Lung (tissue), 12 donors: ENCODE measurements around the gene DDX42. TPM values are rescaled to one million over a fixed set of nuclear protein-coding genes. Genes with fewer than 3 reads are reported as not detected.

Source experiments
- ATAC-seq: fragments of 200-7000 bp; cut with Tn5 transposase; one replicate; pipeline ENCODE4 v1.9.1; 2020; ENCODE audit warnings: moderate number of reproducible peaks; ENCODE audit not compliant: insufficient read depth, low FRiP score
- DNase-seq, 3 donors: peaks; one replicate each; pipeline ENCODE4 v3.0.0-alpha.2; 2013 to 2017
- H3K27ac ChIP-seq, 2 donors: one replicate each; pipeline ENCODE4 v1.5.1; 2013; ENCODE audit warnings: mild to moderate bottlenecking in 2 of 2, moderate library complexity in 2 of 2, control low read depth in 1 of 2, inconsistent platforms in 1 of 2, low read depth in 1 of 2, low read length in 1 of 2
- H3K27me3 ChIP-seq, 3 donors: one replicate each; pipeline ENCODE4 v1.5.1; 2013; ENCODE audit warnings: low read length in 2 of 3; ENCODE audit not compliant: control insufficient read depth in 3 of 3, insufficient read depth in 3 of 3
- H3K36me3 ChIP-seq, 4 donors: one replicate each; pipeline ENCODE4 v1.5.1; 2013; ENCODE audit warnings: low read length in 4 of 4, mild to moderate bottlenecking in 1 of 4, moderate library complexity in 1 of 4; ENCODE audit not compliant: control insufficient read depth in 4 of 4, insufficient read depth in 4 of 4
- H3K4me1 ChIP-seq, 5 donors: one replicate each; pipeline ENCODE4 v1.5.1; 2013; ENCODE audit warnings: low read length in 5 of 5, mild to moderate bottlenecking in 2 of 5, moderate library complexity in 1 of 5; ENCODE audit not compliant: control insufficient read depth in 5 of 5, insufficient read depth in 5 of 5
- H3K4me3 ChIP-seq: one replicate; pipeline ENCODE4 v1.5.1; 2013; ENCODE audit warnings: mild to moderate bottlenecking, control low read depth, moderate library complexity
- H3K9ac ChIP-seq, 2 donors: one replicate each; pipeline ENCODE4 v1.5.1; 2013; ENCODE audit warnings: low read length in 2 of 2, control low read depth in 1 of 2; ENCODE audit not compliant: insufficient read depth in 1 of 2
- H3K9me3 ChIP-seq, 4 donors: one replicate each; pipeline ENCODE4 v1.5.1; 2013; ENCODE audit warnings: low read length in 3 of 4, mild to moderate bottlenecking in 1 of 4, moderate library complexity in 1 of 4; ENCODE audit not compliant: control insufficient read depth in 4 of 4, insufficient read depth in 3 of 4
- WGBS, 2 donors: extraction: QIAGEN DNeasy Blood & Tissue Kit; methylation state at CpG; one replicate each; pipeline ENCODE4 v1.1.7; 2013; 5-methylcytosine and 5-hydroxymethylcytosine counted together
- polyA plus RNA-seq, 2 donors: library from polyadenylated mRNA; stranded (reverse); fragments of 200-250 nt; gene quantifications; one replicate each; pipeline ENCODE4 v1.2.1, GENCODE V29; 2013
- total RNA-seq, 2 donors: library from RNA; depleted of rRNA in 1 of 2; stranded (reverse); fragments of >200 nt in 1 of 2; gene quantifications; one replicate each; pipeline ENCODE4 v1.2.1, GENCODE V29; 2014 to 2021
- TF ChIP-seq, protein P1 (sequence below): IDR thresholded peaks from 2 replicates; pipeline ENCODE4 v1.5.1; 2012; ENCODE audit warnings: mild to moderate bottlenecking; ENCODE audit errors: control extremely low read depth, extremely low read depth
- donor health status: control.
- donor health status: control.
- donor health status: Bipolar disorder and iron deficiency.
- donor health status: healthy.
- donor health status: DM: yes; HTN: yes; CAD: no.

The DDX42 gene
- total and polyA plus RNA-seq, 4 donors, result 47.8 to 153 (median 75.9) TPM

DNA sequence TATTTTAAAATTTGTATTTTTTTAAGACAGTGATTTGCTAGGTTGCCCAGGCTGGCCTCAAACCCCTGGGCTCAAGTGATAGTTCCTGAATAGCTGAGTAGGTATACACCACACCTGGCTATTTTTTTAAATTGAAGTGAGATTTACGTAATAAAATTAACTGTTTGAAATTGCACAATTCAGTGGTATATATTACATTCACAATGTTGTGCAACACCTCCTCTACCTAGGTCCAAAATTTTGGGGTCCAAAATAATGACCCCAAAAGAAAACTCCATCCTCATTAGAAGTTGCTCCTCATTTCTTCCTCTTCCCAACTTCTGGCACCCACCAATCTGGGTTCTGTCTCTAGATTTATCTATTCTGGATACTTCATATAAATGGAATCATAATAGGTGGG lies 71.5 kb downstream of the DDX42 start:
- no peak overlapping the region for H3K4me3 ChIP-seq
- no peaks in the 10 kb centered on the region for H3K9me3 ChIP-seq
- H3K27me3 ChIP-seq, result no peaks in the 10 kb centered on the region
- H3K36me3 ChIP-seq, result peaks cover 0 to 4% (median 0%) of the 10 kb centered on the region in 4 donors
- H3K9ac ChIP-seq, result no peak overlapping the region
- no peak overlapping the region for H3K27ac ChIP-seq
- TF ChIP-seq, protein P1, sequence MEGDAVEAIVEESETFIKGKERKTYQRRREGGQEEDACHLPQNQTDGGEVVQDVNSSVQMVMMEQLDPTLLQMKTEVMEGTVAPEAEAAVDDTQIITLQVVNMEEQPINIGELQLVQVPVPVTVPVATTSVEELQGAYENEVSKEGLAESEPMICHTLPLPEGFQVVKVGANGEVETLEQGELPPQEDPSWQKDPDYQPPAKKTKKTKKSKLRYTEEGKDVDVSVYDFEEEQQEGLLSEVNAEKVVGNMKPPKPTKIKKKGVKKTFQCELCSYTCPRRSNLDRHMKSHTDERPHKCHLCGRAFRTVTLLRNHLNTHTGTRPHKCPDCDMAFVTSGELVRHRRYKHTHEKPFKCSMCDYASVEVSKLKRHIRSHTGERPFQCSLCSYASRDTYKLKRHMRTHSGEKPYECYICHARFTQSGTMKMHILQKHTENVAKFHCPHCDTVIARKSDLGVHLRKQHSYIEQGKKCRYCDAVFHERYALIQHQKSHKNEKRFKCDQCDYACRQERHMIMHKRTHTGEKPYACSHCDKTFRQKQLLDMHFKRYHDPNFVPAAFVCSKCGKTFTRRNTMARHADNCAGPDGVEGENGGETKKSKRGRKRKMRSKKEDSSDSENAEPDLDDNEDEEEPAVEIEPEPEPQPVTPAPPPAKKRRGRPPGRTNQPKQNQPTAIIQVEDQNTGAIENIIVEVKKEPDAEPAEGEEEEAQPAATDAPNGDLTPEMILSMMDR, result no peak
- 28 to 64% methylated on average over 1 of the region's 1 CpG for WGBS, 2 donors
- peaks cover 8 to 23% (median 12%) of the 10 kb centered on the region in 5 donors for H3K4me1 ChIP-seq
- DNase-seq (no peak), ATAC-seq (no peak)

- TF ChIP-seq, protein P1, result no peak
- Histone ChIP-seq H3K27me3 (no peaks in the 10 kb centered on the region), H3K27ac (no peak overlapping the region), H3K36me3 (no peaks in the 10 kb centered on the region), H3K4me1 (peaks cover 0 to 14% (median 3%) of the 10 kb centered on the region in 5 donors), H3K9me3 (no peaks in the 10 kb centered on the region), H3K4me3 (no peak overlapping the region), H3K9ac (no peak overlapping the region)
- 74 to 94% methylated on average over 3 of the region's 3 CpGs for WGBS, 2 donors
- no peak for ATAC-seq
- DNase-seq, result no peak
Measured at GRCh38 chr17:63847525-63848249, 73.7 kb downstream of the DDX42 start.

DNA sequence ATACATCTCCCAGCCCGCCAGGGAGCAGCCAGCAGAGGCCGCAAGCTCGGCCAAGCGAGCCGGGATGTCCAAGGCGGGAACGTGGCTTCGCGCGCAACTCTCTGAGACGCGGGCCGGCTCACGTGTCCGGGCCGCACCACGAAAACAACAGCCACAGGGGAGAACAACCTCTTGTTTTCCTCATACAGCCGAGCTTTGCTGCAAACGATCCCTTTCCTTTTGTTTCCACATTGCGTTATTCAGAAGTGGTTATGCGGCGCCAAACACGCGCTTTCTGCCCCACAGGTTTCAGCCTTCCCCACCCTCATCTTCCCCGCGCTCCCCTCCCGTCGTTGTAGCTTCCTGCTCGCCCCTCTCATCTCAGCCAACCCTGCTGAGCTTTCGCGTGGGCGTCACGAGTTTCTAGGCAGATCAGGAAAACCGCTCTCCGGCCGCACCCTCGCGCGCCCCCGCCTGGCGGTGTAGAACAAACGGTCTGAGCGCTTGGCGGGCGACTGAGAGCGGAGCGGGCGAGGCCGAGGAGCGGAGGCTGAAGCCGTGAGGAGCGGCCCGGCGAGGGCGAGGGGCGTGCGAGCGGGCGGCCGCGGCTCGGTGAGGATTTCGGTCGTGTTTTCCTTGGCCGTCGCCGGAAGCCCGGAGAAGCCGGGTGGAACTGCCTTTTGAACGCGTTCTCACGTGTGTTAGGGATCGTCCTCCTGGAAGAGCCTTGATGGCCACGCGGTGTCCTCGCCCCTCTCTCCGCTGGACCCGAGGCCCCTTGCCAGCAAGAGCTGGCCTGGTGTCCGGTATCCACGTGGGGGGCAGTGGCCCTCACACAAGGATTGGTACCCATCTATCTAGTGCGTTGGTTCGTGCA lies 75.1 kb downstream of the DDX42 start:
- peak; percentile 85 to 91 (median 89) for DNase-seq
- ATAC-seq, result peak; percentile 95
- Histone ChIP-seq H3K4me1 (peaks cover 0 to 9% (median 3%) of the 10 kb centered on the region in 5 donors), H3K9ac (peak overlapping the region in 1 of 2 donors; percentile 85), H3K36me3 (no peaks in the 10 kb centered on the region), H3K4me3 (peak overlapping the region; percentile 28), H3K9me3 (no peaks in the 10 kb centered on the region), H3K27me3 (no peaks in the 10 kb centered on the region), H3K27ac (peak overlapping the region in 1 of 2 donors; percentile 76)
- 14 to 19% methylated on average over 82 of the region's 82 CpGs for WGBS, 2 donors
- TF ChIP-seq, protein P1, result peak; percentile 48
